DLD1 (cell line): ENCODE data around the gene MAGI1.

Experiments
- in situ Hi-C: cut with HindIII; loops from 2 replicates; pipeline ENCODE4 v1.10.0; 2017; ENCODE audit warnings: low sequenced_read_pairs

The MAGI1 gene

GRCh38 chr3:65811086-65811761 is 227.5 kb downstream of the MAGI1 start:
- in situ Hi-C loops, result no loop called here

GRCh38 chr3:65810302-65810701 is 228.4 kb downstream of the MAGI1 start:
- in situ Hi-C loops, result no loop called here

- in situ Hi-C loops, result no loop called here
Measured at GRCh38 chr3:65809641-65810150, 229.0 kb downstream of the MAGI1 start.

- in situ Hi-C loops, result no loop called here
Measured at GRCh38 chr3:65808824-65809223, 229.9 kb downstream of the MAGI1 start.

GRCh38 chr3:65808407-65808806 is 230.3 kb downstream of the MAGI1 start:
- in situ Hi-C loops, result no loop called here

GRCh38 chr3:65807225-65807624 is 231.5 kb downstream of the MAGI1 start:
- in situ Hi-C loops, result no loop called here

GRCh38 chr3:65806600-65806999 is 232.1 kb downstream of the MAGI1 start:
- in situ Hi-C loops, result no loop called here

- in situ Hi-C loops, result no loop called here
Measured at GRCh38 chr3:65796676-65797075, 242.0 kb downstream of the MAGI1 start.

GRCh38 chr3:65795166-65795565 is 243.6 kb downstream of the MAGI1 start:
- in situ Hi-C loops, result no loop called here

GRCh38 chr3:65793495-65794200 is 245.1 kb downstream of the MAGI1 start:
- in situ Hi-C loops, result no loop called here

GRCh38 chr3:65788461-65788860 is 250.3 kb downstream of the MAGI1 start:
- in situ Hi-C loops, result no loop called here

GRCh38 chr3:65787827-65788226 is 250.9 kb downstream of the MAGI1 start:
- in situ Hi-C loops, result no loop called here

GRCh38 chr3:65787340-65787739 is 251.4 kb downstream of the MAGI1 start:
- in situ Hi-C loops, result no loop called here

GRCh38 chr3:65786890-65787289 is 251.8 kb downstream of the MAGI1 start:
- in situ Hi-C loops, result no loop called here

- in situ Hi-C loops, result no loop called here
Measured at GRCh38 chr3:65785065-65785645, 253.6 kb downstream of the MAGI1 start.

GRCh38 chr3:65783117-65783516 is 255.6 kb downstream of the MAGI1 start:
- in situ Hi-C loops, result no loop called here

GRCh38 chr3:65781594-65781993 is 257.1 kb downstream of the MAGI1 start:
- in situ Hi-C loops, result no loop called here

GRCh38 chr3:65779390-65779789 is 259.3 kb downstream of the MAGI1 start:
- in situ Hi-C loops, result no loop called here

- in situ Hi-C loops, result no loop called here
Measured at GRCh38 chr3:65778968-65779367, 259.8 kb downstream of the MAGI1 start.

- in situ Hi-C loops, result no loop called here
Measured at GRCh38 chr3:65777050-65777449, 261.7 kb downstream of the MAGI1 start.

- in situ Hi-C loops, result no loop called here
Measured at GRCh38 chr3:65776494-65776893, 262.2 kb downstream of the MAGI1 start.

- in situ Hi-C loops, result no loop called here
Measured at GRCh38 chr3:65776081-65776480, 262.6 kb downstream of the MAGI1 start.
